ENCODE results near the gene LIMK2.
"Not testable (repeated sequence)": the region's sequence is repeated elsewhere in the genome, so short reads cannot be mapped to it uniquely, and the experiment has no call there.

LIMK2 gene

GRCh38 chr22:31244943-31245451 is 32.9 kb downstream of the LIMK2 start:
- no peak for DNase-seq

- not testable (repeated sequence) for DNase-seq
Measured at GRCh38 chr22:31245998-31246397, 33.9 kb downstream of the LIMK2 start.

DNA sequence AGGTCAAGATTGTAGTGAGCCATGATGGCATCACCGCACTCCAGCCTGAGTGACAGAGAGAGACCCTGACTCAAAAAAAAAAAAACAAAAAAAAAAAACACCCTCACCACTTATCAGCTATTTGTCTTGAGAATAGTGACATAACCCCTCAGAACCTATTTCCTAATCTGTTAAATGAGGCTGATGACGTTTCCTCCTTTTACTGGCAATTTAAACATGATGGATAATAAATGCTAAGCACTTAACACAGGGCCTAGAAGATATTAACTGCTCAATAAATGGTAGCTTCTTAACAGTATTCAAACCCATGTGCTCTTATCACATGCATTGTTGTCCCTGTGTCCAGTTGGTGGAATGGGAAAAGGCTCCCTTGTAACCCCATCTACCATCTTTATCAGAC is 34.6 kb downstream of the LIMK2 start:
- DNase-seq = no peak

- no peak for DNase-seq
Measured at GRCh38 chr22:31247726-31248125, 35.6 kb downstream of the LIMK2 start.

GRCh38 chr22:31248138-31248745 is 36.1 kb downstream of the LIMK2 start:
- peak; percentile 95 for DNase-seq

GRCh38 chr22:31248965-31249958 is 37.2 kb downstream of the LIMK2 start:
- no peak for DNase-seq

- no peak for DNase-seq
Measured at GRCh38 chr22:31250740-31251600, 38.9 kb downstream of the LIMK2 start.

DNA sequence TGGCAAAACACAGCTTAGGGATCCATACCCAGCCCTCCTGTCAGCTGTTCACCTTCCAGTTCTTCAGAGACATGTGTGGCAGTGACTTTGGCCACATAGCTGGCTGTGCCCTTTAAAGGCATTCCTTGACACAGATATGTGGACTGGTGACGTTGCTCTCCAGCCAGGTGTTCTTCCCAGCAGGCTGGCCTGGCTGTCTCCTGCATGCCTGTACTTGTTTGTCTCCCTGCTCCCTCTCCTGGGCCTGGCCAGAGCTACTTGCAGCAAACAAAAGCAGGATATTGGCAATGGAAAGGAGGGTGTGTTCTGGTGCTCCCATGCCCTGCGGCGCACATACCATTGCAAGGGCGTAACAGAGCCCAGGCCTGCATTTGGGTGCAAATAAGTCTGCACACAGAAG is 41.9 kb downstream of the LIMK2 start:
- no peak for DNase-seq

DNA sequence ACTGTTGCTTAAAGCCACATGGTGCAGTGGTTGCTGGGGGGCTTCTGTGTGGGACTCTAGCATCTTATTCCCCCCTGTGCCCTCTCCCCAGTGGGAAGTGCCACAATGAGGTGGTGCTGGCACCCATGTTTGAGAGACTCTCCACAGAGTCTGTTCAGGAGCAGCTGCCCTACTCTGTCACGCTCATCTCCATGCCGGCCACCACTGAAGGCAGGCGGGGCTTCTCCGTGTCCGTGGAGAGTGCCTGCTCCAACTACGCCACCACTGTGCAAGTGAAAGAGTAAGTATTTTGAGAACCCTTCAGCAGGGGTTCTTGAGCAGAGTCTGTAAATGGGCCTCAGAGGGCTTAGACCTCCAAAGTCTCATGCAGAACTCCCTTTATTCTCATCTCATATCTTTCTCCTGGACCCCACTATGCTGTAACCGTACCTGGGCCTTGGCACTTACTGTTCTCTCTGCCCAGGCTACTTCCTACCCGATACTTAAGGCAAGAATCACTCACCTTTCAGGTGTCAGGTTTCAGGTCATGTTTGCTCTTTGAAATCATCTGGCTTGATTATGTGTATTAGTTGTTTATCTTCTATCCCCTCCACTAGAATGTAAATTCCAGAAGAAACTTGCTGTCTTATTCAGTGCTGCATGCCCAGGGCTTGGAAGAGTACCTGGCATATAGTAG is 47.8 kb downstream of the LIMK2 start:
- no peak for DNase-seq

DNA sequence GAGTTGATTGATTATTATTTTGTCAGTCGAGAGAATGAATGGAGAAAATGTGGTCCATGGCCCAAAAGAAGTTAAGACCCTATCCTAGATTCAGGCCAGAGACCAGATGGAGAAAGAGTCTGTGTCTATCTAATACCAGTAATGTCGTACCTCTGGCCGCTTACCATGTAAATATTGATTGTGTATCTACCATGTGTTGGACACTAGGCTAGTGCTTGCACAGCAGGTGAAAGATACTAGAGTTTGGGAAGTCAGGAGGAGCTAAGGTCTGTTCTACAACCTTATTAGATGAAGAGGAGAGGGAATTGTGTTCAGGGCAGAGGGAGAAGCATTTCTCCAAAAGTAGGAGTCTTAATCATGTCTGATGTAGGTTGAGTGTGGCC is 48.4 kb downstream of the LIMK2 start:
- no peak for DNase-seq

DNA sequence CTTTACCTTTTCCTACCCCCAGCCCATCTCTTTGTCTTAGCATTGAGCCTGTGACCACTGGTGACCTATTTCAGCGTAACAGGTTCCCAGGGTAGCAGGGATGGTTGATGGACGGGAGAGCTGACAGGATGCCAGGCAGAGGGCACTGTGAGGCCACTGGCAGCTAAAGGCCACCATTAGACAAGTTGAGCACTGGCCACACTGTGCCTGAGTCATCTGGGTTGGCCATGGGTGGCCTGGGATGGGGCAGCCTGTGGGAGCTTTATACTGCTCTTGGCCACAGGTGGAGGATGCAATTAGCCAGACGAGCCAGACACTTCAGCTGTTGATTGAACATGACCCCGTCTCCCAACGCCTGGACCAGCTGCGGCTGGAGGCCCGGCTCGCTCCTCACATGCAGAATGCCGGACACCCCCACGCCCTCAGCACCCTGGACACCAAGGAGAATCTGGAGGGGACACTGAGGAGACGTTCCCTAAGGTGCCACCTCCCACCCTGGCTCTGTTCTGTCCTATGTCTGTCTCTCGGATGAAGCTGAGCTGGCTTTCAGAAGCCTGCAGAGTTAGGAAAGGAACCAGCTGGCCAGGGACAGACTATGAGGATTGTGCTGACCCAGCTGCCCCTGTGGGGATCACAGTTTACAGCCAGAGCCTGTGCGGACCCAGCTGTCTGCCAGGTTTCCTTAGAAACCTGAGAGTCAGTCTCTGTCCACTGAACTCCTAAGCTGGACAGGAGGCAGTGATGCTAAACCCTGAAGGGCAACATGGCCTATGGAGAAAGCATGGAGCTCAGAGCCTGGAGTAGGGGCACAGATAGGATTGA is 50.4 kb downstream of the LIMK2 start:
- DNase-seq = peak; percentile 62

DNA sequence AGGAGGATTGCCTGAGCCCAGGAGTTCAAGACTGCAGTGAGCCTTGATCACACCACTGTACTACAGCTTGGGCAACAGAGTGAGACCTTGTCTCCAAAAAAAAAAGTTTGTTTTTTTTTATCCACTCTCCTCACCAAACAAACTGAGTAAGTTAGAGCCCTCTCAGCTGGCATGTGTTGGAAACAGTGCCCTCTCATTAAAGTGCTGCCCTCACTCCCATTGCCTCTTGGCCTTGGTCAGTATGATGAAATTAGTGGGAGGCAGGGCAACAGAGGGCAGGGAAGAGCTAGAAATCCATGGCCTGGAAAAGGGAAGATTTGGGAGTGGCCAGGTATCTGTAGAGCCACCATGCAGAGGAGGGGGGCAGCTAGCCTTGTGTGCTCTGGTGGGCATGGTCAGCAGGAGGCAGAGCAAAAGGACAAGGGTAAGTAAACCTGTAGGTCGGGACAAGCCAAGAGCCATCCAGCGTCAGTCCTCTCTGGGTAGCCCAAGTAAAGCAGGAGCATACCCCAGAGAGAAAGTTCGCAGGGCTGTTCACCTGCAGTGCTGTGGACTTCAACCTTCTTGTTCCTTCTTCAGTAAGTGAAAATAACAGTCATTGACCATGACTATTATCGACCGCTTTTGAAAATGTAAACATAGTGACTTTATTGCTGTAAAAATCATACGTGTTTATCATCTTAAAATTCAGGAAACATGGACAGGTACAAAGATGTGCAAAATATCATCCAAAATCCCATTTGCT is 52.0 kb downstream of the LIMK2 start:
- no peak for DNase-seq

- no peak for DNase-seq
Measured at GRCh38 chr22:31268281-31268680, 56.2 kb downstream of the LIMK2 start.

DNA sequence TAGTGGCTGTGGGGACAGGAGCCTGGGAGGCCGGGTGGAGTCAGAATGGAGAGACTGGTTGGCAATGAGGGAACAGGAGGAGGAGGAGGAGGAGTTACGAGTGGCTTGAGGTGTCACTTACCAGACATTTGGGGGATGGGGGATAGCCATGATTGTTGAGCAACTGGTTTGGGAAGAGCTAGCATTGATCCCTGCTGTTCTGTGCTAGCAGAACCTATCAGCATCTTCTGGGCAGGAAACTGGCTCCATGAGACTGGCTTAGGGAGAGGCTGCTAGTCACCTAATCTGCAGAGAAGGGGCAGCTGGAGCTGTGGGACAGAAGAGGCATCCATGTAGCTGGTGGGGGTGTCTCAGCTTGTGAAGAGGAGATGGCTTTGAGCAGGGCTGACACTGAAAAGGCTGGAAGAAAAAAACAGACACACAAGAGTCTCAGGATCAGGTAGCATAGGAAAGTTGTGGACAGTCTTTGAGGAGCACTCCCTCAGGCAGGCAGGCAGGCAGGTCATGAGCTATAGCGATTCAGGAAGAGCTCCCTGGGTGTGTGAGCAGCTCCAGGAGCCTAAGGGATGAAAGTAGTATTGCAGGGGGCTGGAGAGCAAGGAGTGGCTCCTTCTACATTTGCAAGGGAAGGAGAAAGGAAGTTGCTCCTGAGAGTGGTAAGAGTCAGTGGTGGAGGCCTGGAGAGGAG is 57.9 kb downstream of the LIMK2 start:
- DNase-seq = no peak

DNA sequence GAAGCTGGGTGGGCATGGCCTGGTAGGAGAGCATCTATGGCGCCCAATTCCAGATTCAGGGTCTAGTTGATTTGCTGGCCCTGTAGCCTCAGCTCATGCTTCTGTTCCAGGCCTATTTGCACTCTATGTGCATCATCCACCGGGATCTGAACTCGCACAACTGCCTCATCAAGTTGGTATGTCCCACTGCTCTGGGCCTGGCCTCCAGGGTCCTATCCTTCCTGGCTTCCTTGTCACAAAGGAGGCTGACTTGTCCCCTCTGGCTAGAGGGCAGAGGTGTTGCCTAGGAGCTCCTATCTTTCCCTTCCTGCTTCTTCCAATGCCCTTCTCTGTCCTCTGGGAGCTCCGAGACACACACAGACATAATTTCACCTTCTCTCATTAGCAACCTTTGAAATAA is 58.9 kb downstream of the LIMK2 start:
- no peak for DNase-seq

GRCh38 chr22:31271485-31271884 is 59.4 kb downstream of the LIMK2 start:
- DNase-seq = no peak

DNA sequence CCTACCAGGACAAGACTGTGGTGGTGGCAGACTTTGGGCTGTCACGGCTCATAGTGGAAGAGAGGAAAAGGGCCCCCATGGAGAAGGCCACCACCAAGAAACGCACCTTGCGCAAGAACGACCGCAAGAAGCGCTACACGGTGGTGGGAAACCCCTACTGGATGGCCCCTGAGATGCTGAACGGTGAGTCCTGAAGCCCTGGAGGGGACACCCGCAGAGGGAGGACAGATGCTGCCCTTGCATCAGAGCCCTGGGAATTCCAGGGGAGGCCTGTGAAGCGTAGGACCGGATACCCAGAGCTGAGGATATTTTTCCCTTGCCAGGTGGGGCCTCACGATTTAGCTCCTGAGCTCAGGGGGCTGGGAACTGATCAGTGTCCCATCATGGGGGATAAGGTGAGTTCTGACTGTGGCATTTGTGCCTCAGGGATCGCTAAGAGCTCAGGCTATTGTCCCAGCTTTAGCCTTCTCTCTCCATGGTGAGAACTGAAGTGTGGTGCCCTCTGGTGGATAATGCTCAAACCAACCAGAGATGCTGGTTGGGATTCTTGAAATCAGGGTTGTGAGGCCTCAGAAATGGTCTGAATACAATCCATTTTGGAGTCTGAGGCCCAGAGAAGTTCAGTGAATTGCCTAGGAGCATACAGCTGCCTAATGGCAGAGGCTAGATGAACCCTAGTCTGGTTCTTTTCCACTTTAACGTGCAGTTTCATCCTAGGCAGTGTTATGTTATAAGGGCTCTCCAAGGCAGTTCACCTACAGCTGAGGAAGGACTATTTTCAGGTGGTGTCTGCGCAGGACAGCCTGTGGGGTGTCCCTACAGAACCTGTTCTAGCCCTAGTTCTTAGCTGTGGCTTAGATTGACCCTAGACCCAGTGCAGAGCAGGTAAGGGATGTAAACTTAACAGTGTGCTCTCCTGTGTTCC is 60.7 kb downstream of the LIMK2 start:
- DNase-seq = peak; percentile 90

DNA sequence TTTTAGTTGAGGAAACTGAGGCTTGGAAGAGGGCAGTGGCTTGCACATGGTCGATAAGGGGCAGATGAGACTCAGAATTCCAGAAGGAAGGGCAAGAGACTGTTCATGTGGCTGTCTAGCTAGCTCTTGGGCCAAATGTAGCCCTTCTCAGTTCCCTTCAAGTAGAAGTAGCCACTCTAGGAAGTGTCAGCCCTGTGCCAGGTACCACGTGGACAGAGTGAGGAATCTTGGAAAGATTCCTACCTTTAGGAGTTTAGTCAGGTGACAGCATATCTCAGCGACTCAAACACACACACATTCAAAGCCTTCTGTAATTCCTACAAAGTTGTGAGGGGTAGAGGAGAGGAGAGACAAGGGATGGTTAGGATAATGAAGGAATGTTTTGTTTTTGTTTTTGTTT is 61.9 kb downstream of the LIMK2 start:
- DNase-seq = no peak

DNA sequence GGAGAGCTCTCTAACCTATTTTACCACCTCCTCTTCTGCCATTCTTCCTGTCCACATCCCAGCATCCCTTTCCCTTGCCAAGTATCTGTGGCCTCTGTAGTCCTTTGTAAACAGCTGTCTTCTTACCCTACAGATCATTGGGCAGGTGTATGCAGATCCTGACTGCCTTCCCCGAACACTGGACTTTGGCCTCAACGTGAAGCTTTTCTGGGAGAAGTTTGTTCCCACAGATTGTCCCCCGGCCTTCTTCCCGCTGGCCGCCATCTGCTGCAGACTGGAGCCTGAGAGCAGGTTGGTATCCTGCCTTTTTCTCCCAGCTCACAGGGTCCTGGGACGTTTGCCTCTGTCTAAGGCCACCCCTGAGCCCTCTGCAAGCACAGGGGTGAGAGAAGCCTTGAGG is 62.9 kb downstream of the LIMK2 start:
- DNase-seq = no peak

All from eye (tissue), 1 donor.